Cardiac muscle cell (in vitro differentiated cells and primary cell): ENCODE measurements around the gene SRPK2. TPM values are rescaled to one million over a fixed set of nuclear protein-coding genes. Genes with fewer than 3 reads are reported as not detected.

Experiments used
- DNase-seq, 2 donors: peaks; one replicate each; pipeline versions ENCODE4 v3.0.0 to v3.0.0-alpha.2; 2010 to 2017; ENCODE audit warnings: low read depth in 1 of 2, low spot score in 1 of 2
- H3K27ac ChIP-seq: fragments of 200-600 bp; sonication (generic); 2 replicates; pipeline ENCODE4 v1.5.1; 2016
- H3K27me3 ChIP-seq: fragments of 200-600 bp; sonication (generic); 2 replicates; pipeline ENCODE4 v1.6.0; 2016; ENCODE audit warnings: control low read depth
- H3K36me3 ChIP-seq: fragments of 200-600 bp; sonication (generic); 2 replicates; pipeline ENCODE4 v1.5.1; 2016; ENCODE audit warnings: control low read depth
- H3K4me1 ChIP-seq: fragments of 200-600 bp; sonication (generic); 2 replicates; pipeline ENCODE4 v1.8.1; 2017; ENCODE audit warnings: low read depth, mild to moderate bottlenecking, mixed run types
- H3K4me3 ChIP-seq: fragments of 200-600 bp; sonication (generic); 2 replicates; pipeline ENCODE4 v1.5.1; 2016; ENCODE audit warnings: mild to moderate bottlenecking
- H3K9me3 ChIP-seq: fragments of 200-600 bp; sonication (generic); 2 replicates; pipeline ENCODE4 v1.5.1; 2017; ENCODE audit warnings: low read depth, mild to moderate bottlenecking, control low read depth
- polyA plus RNA-seq: library from polyadenylated mRNA; unstranded; fragments of >200 nt; fragmentation: Nextera tagmentation; extraction: Ambion mirVana; gene quantifications from 2 replicates; pipeline ENCODE4 v1.2.1, GENCODE V29; 2016
- total RNA-seq: library from RNA; depleted of rRNA; stranded (reverse); fragments of >200 nt; gene quantifications from 2 replicates; pipeline ENCODE4 v1.2.3, GENCODE V29; 2016
- TF ChIP-seq, protein P1 (sequence below): IDR thresholded peaks from 2 replicates; pipeline ENCODE4 v1.5.1; 2012; ENCODE audit warnings: low read depth, mild to moderate bottlenecking, low read length

SRPK2 gene
- total and polyA plus RNA-seq, 2 experiments from 2014 or later: 35.4 to 37.1 TPM

- DNase-seq: no peak
- H3K4me3 ChIP-seq: no peak overlapping the region
- H3K4me1 ChIP-seq: peaks cover 16% of the 10 kb centered on the region
- H3K9me3 ChIP-seq: no peaks in the 10 kb centered on the region
- TF ChIP-seq, protein P1, sequence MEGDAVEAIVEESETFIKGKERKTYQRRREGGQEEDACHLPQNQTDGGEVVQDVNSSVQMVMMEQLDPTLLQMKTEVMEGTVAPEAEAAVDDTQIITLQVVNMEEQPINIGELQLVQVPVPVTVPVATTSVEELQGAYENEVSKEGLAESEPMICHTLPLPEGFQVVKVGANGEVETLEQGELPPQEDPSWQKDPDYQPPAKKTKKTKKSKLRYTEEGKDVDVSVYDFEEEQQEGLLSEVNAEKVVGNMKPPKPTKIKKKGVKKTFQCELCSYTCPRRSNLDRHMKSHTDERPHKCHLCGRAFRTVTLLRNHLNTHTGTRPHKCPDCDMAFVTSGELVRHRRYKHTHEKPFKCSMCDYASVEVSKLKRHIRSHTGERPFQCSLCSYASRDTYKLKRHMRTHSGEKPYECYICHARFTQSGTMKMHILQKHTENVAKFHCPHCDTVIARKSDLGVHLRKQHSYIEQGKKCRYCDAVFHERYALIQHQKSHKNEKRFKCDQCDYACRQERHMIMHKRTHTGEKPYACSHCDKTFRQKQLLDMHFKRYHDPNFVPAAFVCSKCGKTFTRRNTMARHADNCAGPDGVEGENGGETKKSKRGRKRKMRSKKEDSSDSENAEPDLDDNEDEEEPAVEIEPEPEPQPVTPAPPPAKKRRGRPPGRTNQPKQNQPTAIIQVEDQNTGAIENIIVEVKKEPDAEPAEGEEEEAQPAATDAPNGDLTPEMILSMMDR: no peak
- H3K27ac ChIP-seq: no peak overlapping the region
- no peaks in the 10 kb centered on the region for H3K36me3 ChIP-seq
- no peaks in the 10 kb centered on the region for H3K27me3 ChIP-seq
Measured at GRCh38 chr7:105133986-105134655, 254.6 kb downstream of the SRPK2 start.

GRCh38 chr7:105133358-105133757 is 255.4 kb downstream of the SRPK2 start:
- no peak for DNase-seq
- TF ChIP-seq, protein P1: no peak
- Histone ChIP-seq H3K4me1 (peaks cover 16% of the 10 kb centered on the region), H3K27me3 (no peaks in the 10 kb centered on the region), H3K9me3 (no peaks in the 10 kb centered on the region), H3K27ac (no peak overlapping the region), H3K36me3 (no peaks in the 10 kb centered on the region), H3K4me3 (no peak overlapping the region)

- no peaks in the 10 kb centered on the region for H3K27me3 ChIP-seq
- H3K27ac ChIP-seq: no peak overlapping the region
- H3K4me1 ChIP-seq: peaks cover 16% of the 10 kb centered on the region
- DNase-seq: no peak
- TF ChIP-seq, protein P1: no peak
- no peaks in the 10 kb centered on the region for H3K9me3 ChIP-seq
- H3K36me3 ChIP-seq: no peaks in the 10 kb centered on the region
- no peak overlapping the region for H3K4me3 ChIP-seq
Measured at GRCh38 chr7:105132835-105133234, 255.9 kb downstream of the SRPK2 start.

DNA sequence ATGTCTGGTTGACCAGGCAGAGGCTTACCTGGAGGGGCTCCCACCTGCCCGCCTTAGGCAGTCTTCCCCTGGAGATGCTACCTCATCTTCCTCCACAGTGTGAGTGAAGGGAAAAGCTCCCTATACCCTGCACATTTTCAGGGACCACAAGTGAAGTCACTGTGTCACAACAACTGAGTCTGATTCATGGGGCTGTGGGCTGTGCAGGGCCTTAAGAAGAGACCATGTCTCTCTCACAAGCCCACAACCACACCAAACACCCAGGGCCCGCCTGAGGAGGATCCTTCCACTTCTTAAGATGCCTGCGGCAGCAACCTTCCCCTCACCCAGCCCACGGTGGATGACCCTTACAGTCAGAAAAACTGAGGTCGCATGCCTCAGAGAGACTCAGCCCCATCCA is 256.4 kb downstream of the SRPK2 start:
- H3K4me1 ChIP-seq: peaks cover 13% of the 10 kb centered on the region
- TF ChIP-seq, protein P1: no peak
- H3K27ac ChIP-seq: no peak overlapping the region

DNA sequence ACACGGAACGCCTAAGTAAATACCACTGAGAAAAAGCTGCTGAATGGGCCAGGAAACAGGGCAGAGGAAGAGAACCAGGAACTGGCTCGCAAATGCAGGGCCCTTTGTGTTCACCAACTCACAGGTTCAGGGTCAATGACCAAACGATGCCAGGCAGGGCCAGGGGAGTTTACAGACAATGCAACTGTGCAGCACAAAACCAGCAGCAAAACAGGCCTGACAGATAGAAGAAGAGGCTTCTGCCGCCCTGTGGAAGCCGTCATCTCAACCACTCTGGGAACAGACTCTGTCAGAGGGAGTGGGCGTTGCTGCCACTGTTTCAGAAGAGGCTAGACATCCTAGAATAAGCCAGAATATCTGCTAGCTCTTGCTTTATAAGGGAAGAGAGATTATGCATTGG is 256.8 kb downstream of the SRPK2 start:
- Histone ChIP-seq H3K4me3 (no peak overlapping the region), H3K4me1 (peaks cover 10% of the 10 kb centered on the region), H3K9me3 (no peaks in the 10 kb centered on the region), H3K27ac (no peak overlapping the region), H3K36me3 (no peaks in the 10 kb centered on the region), H3K27me3 (no peaks in the 10 kb centered on the region)
- TF ChIP-seq, protein P1: no peak
- DNase-seq: no peak

More for the DNA sequence above, 256.4 kb downstream of the SRPK2 start:
- Histone ChIP-seq H3K4me3 (no peak overlapping the region), H3K36me3 (no peaks in the 10 kb centered on the region), H3K9me3 (no peaks in the 10 kb centered on the region), H3K27me3 (no peaks in the 10 kb centered on the region)
- no peak for DNase-seq
